KMS-11 (cell line): Measurements from ENCODE around the gene OR13H1.
"Not testable (repeated sequence)": the region's sequence is repeated elsewhere in the genome, so short reads cannot be mapped to it uniquely, and the experiment has no call there.

ENCODE experiments used
- H2AFZ ChIP-seq: fragments of 200-600 bp; sonication (generic); 2 replicates; pipeline ENCODE4 v1.6.1; 2016; ENCODE audit warnings: antibody characterized with exemption, mixed run types, low read depth
- H3K27ac ChIP-seq: fragments of 200-600 bp; sonication (generic); 2 replicates; pipeline ENCODE4 v1.6.1; 2016; ENCODE audit warnings: mild to moderate bottlenecking, mixed run types
- H3K27me3 ChIP-seq: fragments of 200-600 bp; sonication (generic); 2 replicates; pipeline ENCODE4 v1.6.1; 2017; ENCODE audit warnings: mild to moderate bottlenecking, low read depth, mixed run types, moderate library complexity; ENCODE audit not compliant: insufficient read depth
- H3K36me3 ChIP-seq: fragments of 200-600 bp; sonication (generic); 2 replicates; pipeline ENCODE4 v1.6.1; 2017; ENCODE audit warnings: mild to moderate bottlenecking, mixed run types; ENCODE audit not compliant: insufficient read depth
- H3K4me1 ChIP-seq: fragments of 200-600 bp; sonication (generic); 2 replicates; pipeline ENCODE4 v1.6.1; 2016; ENCODE audit warnings: mild to moderate bottlenecking, low read depth, mixed run types; ENCODE audit not compliant: poor library complexity, severe bottlenecking
- H3K4me2 ChIP-seq: fragments of 200-600 bp; sonication (generic); 2 replicates; pipeline ENCODE4 v1.7.0; 2016; ENCODE audit warnings: mild to moderate bottlenecking, mixed run types
- H3K4me3 ChIP-seq: fragments of 200-600 bp; sonication (generic); IDR thresholded peaks from 2 replicates; pipeline ENCODE4 v1.6.1; 2017; ENCODE audit warnings: low read depth, low read length, mixed read lengths; ENCODE audit not compliant: insufficient read depth
- H3K79me2 ChIP-seq: fragments of 200-600 bp; sonication (generic); 2 replicates; pipeline ENCODE4 v1.6.1; 2016; ENCODE audit warnings: low read depth, mixed run types; ENCODE audit not compliant: insufficient read depth
- H3K9ac ChIP-seq: fragments of 200-600 bp; sonication (generic); 2 replicates; pipeline ENCODE4 v1.6.1; 2016; ENCODE audit warnings: mild to moderate bottlenecking, mixed run types
- H4K20me1 ChIP-seq: fragments of 200-600 bp; sonication (generic); 2 replicates; pipeline ENCODE4 v1.6.1; 2016; ENCODE audit warnings: mild to moderate bottlenecking, mixed run types; ENCODE audit not compliant: insufficient read depth
- CTCF ChIP-seq: fragments of 200-600 bp; sonication (generic); conservative IDR thresholded peaks from 2 replicates; pipeline ENCODE4 v1.6.1; 2017; ENCODE audit warnings: low read depth, mild to moderate bottlenecking, antibody characterized with exemption, low read length, moderate library complexity, mixed read lengths

The OR13H1 gene

GRCh38 chrX:131571348-131571747 is 27.5 kb downstream of the OR13H1 start:
- Histone ChIP-seq H3K9ac (no peak overlapping the region), H3K4me3 (no peak overlapping the region), H3K4me2 (no peak overlapping the region), H3K4me1 (no peaks in the 10 kb centered on the region), H3K27ac (no peak overlapping the region), H3K79me2 (no peaks in the 10 kb centered on the region), H3K27me3 (no peaks in the 10 kb centered on the region), H3K36me3 (no peaks in the 10 kb centered on the region), H2AFZ (no peak overlapping the region), H4K20me1 (no peaks in the 10 kb centered on the region)
- TF ChIP-seq CTCF: no peak

GRCh38 chrX:131572372-131573014 is 28.6 kb downstream of the OR13H1 start:
- H3K9ac ChIP-seq: no peak overlapping the region

GRCh38 chrX:131577413-131577812 is 33.5 kb downstream of the OR13H1 start:
- H3K4me1 ChIP-seq: no peaks in the 10 kb centered on the region
- no peaks in the 10 kb centered on the region for H3K27me3 ChIP-seq
- H3K36me3 ChIP-seq: no peaks in the 10 kb centered on the region
- TF ChIP-seq CTCF: no peak
- no peak overlapping the region for H2AFZ ChIP-seq
- no peak overlapping the region for H3K4me2 ChIP-seq
- no peak overlapping the region for H3K27ac ChIP-seq
- H3K4me3 ChIP-seq: no peak overlapping the region
- no peak overlapping the region for H3K9ac ChIP-seq
- H3K79me2 ChIP-seq: no peaks in the 10 kb centered on the region
- H4K20me1 ChIP-seq: no peaks in the 10 kb centered on the region

More at GRCh38 chrX:131572372-131573014, 28.6 kb downstream of the OR13H1 start:
- no peaks in the 10 kb centered on the region for H3K36me3 ChIP-seq
- no peaks in the 10 kb centered on the region for H3K27me3 ChIP-seq
- H3K4me2 ChIP-seq: no peak overlapping the region
- no peak overlapping the region for H2AFZ ChIP-seq
- H3K4me1 ChIP-seq: no peaks in the 10 kb centered on the region
- H3K4me3 ChIP-seq: no peak overlapping the region
- H3K27ac ChIP-seq: no peak overlapping the region
- no peaks in the 10 kb centered on the region for H3K79me2 ChIP-seq
- TF ChIP-seq CTCF: no peak
- no peaks in the 10 kb centered on the region for H4K20me1 ChIP-seq

- H3K9ac ChIP-seq: no peak overlapping the region
- H2AFZ ChIP-seq: no peak overlapping the region
- TF ChIP-seq CTCF: no peak
- H3K27ac ChIP-seq: no peak overlapping the region
- no peaks in the 10 kb centered on the region for H3K4me1 ChIP-seq
- H3K36me3 ChIP-seq: no peaks in the 10 kb centered on the region
- no peaks in the 10 kb centered on the region for H3K79me2 ChIP-seq
- H3K4me2 ChIP-seq: no peak overlapping the region
- H3K4me3 ChIP-seq: no peak overlapping the region
- H3K27me3 ChIP-seq: no peaks in the 10 kb centered on the region
- no peaks in the 10 kb centered on the region for H4K20me1 ChIP-seq
Observed at GRCh38 chrX:131577999-131578734, 34.3 kb downstream of the OR13H1 start.

GRCh38 chrX:131578735-131579367 is 35.0 kb downstream of the OR13H1 start:
- H4K20me1 ChIP-seq, H3K4me1 ChIP-seq, H3K27ac ChIP-seq, H3K4me3 ChIP-seq, H3K27me3 ChIP-seq, H3K79me2 ChIP-seq, H2AFZ ChIP-seq, H3K4me2 ChIP-seq, H3K36me3 ChIP-seq, H3K9ac ChIP-seq: not testable (repeated sequence)
